SK-N-SH (cell line): ENCODE measurements around the gene ZC3H13. TPM values are rescaled to one million over a fixed set of nuclear protein-coding genes. Genes with fewer than 3 reads are reported as not detected.

Source experiments
- CTCF ChIA-PET: fragments of 300-600, 350-600 bp; formaldehyde crosslinking; extraction: SDS; loops from one replicate; lab custom pipeline; 2021; lab: Yijun Ruan, JAX
- POLR2A ChIA-PET: fragments of 350-600 bp; sonication (Branson Sonifier 250); formaldehyde crosslinking; extraction: SDS; loops from one replicate; lab custom pipeline; 2020; ENCODE audit warnings: antibody characterized with exemption, inconsistent platforms; lab: Yijun Ruan, JAX
- DNase-seq: peaks from one replicate; pipeline ENCODE4 v3.0.0; 2012
- H2AFZ ChIP-seq: fragments of 200-600 bp; sonication (generic); 2 replicates; pipeline ENCODE4 v1.8.1; 2016; ENCODE audit warnings: antibody characterized with exemption, mild to moderate bottlenecking, low read depth
- H3F3A ChIP-seq: fragments of 200-600 bp; sonication (generic); replicated peaks from 2 replicates; pipeline ENCODE3; 2016; ENCODE audit warnings: antibody characterized with exemption, mild to moderate bottlenecking; ENCODE audit not compliant: insufficient read depth
- H3K27ac ChIP-seq, 2 experiments: fragments of 200-500 bp in 1 of 2; fragments of 200-600 bp in 1 of 2; sonication (Bioruptor generic) in 1 of 2; sonication (generic), shearing (Covaris generic) in 1 of 2; 2 replicates each; pipeline versions ENCODE4 v1.5.1 to v1.6.1; 2014 to 2016; ENCODE audit warnings: low read depth in 2 of 2, inconsistent platforms in 1 of 2, low read length in 1 of 2, mild to moderate bottlenecking in 1 of 2, mixed read lengths in 1 of 2
- H3K27me3 ChIP-seq: fragments of 200-600 bp; sonication (generic), shearing (Covaris generic); 2 replicates; pipeline ENCODE4 v1.6.1; 2016; ENCODE audit warnings: mixed run types; ENCODE audit not compliant: insufficient read depth
- H3K36me3 ChIP-seq, 2 experiments: fragments of 200-500 bp in 1 of 2; fragments of 200-600 bp in 1 of 2; sonication (Bioruptor generic) in 1 of 2; sonication (generic) in 1 of 2; replicated peaks in 1 of 2; 2 replicates each; pipeline versions ENCODE3 to v1.5.1; 2014 to 2016; ENCODE audit warnings: low read length in 1 of 2, mild to moderate bottlenecking in 1 of 2; ENCODE audit not compliant: insufficient read depth in 2 of 2, control insufficient read depth in 1 of 2
- H3K4me1 ChIP-seq, 2 experiments: fragments of 200-500 bp in 1 of 2; fragments of 200-600 bp in 1 of 2; sonication (Bioruptor generic) in 1 of 2; sonication (generic), shearing (Covaris generic) in 1 of 2; 2 replicates each; pipeline versions ENCODE4 v1.5.1 to v1.6.1; 2014 to 2016; ENCODE audit warnings: low read depth in 1 of 2, low read length in 1 of 2, mixed run types in 1 of 2; ENCODE audit not compliant: insufficient read depth in 2 of 2, control insufficient read depth in 1 of 2
- H3K4me2 ChIP-seq: fragments of 200-600 bp; sonication (generic), shearing (Covaris generic); 2 replicates; pipeline ENCODE4 v1.6.1; 2017; ENCODE audit warnings: mixed run types
- H3K4me3 ChIP-seq, 2 experiments: fragments of 200-500 bp in 1 of 2; fragments of 200-600 bp in 1 of 2; sonication (Bioruptor generic) in 1 of 2; sonication (generic), shearing (Covaris generic) in 1 of 2; 2 replicates each; pipeline versions ENCODE4 v1.5.1 to v1.8.1; 2014 to 2016; ENCODE audit warnings: low read depth in 2 of 2, inconsistent platforms in 1 of 2, low read length in 1 of 2, mild to moderate bottlenecking in 1 of 2, mixed read lengths in 1 of 2, moderate library complexity in 1 of 2
- H3K79me2 ChIP-seq: fragments of 200-600 bp; sonication (generic); 2 replicates; pipeline ENCODE4 v1.8.1; 2017; ENCODE audit warnings: mild to moderate bottlenecking; ENCODE audit not compliant: insufficient read depth
- H3K9ac ChIP-seq: fragments of 200-600 bp; sonication (generic); 2 replicates; pipeline ENCODE4 v1.6.1; 2017; ENCODE audit warnings: mixed run types
- H3K9me2 ChIP-seq: fragments of 200-600 bp; sonication (generic); 2 replicates; pipeline ENCODE4 v1.6.1; 2017; ENCODE audit warnings: mixed run types
- H3K9me3 ChIP-seq: fragments of 200-600 bp; sonication (generic); 2 replicates; pipeline ENCODE4 v1.6.1; 2017; ENCODE audit warnings: mixed run types, mild to moderate bottlenecking, moderate library complexity
- H4K20me1 ChIP-seq: fragments of 200-600 bp; sonication (generic); 2 replicates; pipeline ENCODE4 v1.6.1; 2017; ENCODE audit warnings: mild to moderate bottlenecking, mixed run types; ENCODE audit not compliant: insufficient read depth
- ELF1 ChIP-seq: IDR thresholded peaks from 2 replicates; pipeline ENCODE4 v1.4.0; 2012
- EZH2phosphoT487 ChIP-seq: fragments of 200-600 bp; sonication (generic); IDR thresholded peaks from 2 replicates; pipeline ENCODE4 v1.6.1; 2017; ENCODE audit warnings: low read depth, mixed run types, mild to moderate bottlenecking, antibody characterized with exemption, moderate library complexity, borderline replicate concordance
- FOSL2 ChIP-seq: IDR thresholded peaks from 2 replicates; pipeline ENCODE4 v1.4.0; 2012; ENCODE audit warnings: low read depth, mild to moderate bottlenecking, moderate library complexity, borderline replicate concordance
- FOXJ3 ChIP-seq: sonication (generic); formaldehyde crosslinking; IDR thresholded peaks from 2 replicates; pipeline ENCODE4 v1.5.1; 2020; ENCODE audit warnings: mild to moderate bottlenecking, missing genetic modification reagents
- GATA2 ChIP-seq: sonication (generic); formaldehyde crosslinking; IDR thresholded peaks from 2 replicates; pipeline ENCODE4 v1.5.0; 2020; ENCODE audit warnings: mild to moderate bottlenecking, missing genetic modification reagents
- IRF3 ChIP-seq: fragments of 150-350 bp; IDR thresholded peaks from 2 replicates; pipeline ENCODE4 v1.6.1; 2016; ENCODE audit warnings: mild to moderate bottlenecking, low read depth, low read length
- JUND ChIP-seq: IDR thresholded peaks from 2 replicates; pipeline ENCODE4 v1.4.0; 2012
- MEF2A ChIP-seq: IDR thresholded peaks from 2 replicates; pipeline ENCODE4 v1.4.0; 2012; ENCODE audit warnings: low read depth, borderline replicate concordance
- MXI1 ChIP-seq: IDR thresholded peaks from 2 replicates; pipeline ENCODE4 v1.6.1; 2012; ENCODE audit warnings: mild to moderate bottlenecking, low read depth, low read length, improper control_type of control experiment
- PBX3 ChIP-seq: IDR thresholded peaks from 2 replicates; pipeline ENCODE4; 2012
- RCOR1 ChIP-seq: fragments of 150-350 bp; IDR thresholded peaks from 2 replicates; pipeline ENCODE4 v1.6.1; 2017; ENCODE audit warnings: antibody characterized with exemption, low read length
- REST ChIP-seq: IDR thresholded peaks from 2 replicates; pipeline ENCODE4 v1.6.1; 2012; ENCODE audit warnings: mild to moderate bottlenecking, low read depth, low read length, moderate library complexity
- RFX5 ChIP-seq: IDR thresholded peaks from 2 replicates; pipeline ENCODE4 v1.6.1; 2012; ENCODE audit warnings: mild to moderate bottlenecking, improper control_type of control experiment, low read length
- SMC3 ChIP-seq: IDR thresholded peaks from 2 replicates; pipeline ENCODE4 v1.6.1; 2012; ENCODE audit warnings: low read depth, low read length, improper control_type of control experiment
- TAF1 ChIP-seq: IDR thresholded peaks from 2 replicates; pipeline ENCODE4 v1.6.1; 2012; ENCODE audit warnings: low read depth, mild to moderate bottlenecking, low read length, moderate library complexity, borderline replicate concordance
- TCF12 ChIP-seq: IDR thresholded peaks from 2 replicates; pipeline ENCODE4 v1.4.0; 2012
- TEAD4 ChIP-seq: IDR thresholded peaks from 2 replicates; pipeline ENCODE4 v1.4.0; 2012; ENCODE audit warnings: mild to moderate bottlenecking, borderline replicate concordance; ENCODE audit not compliant: insufficient read depth
- USF1 ChIP-seq: IDR thresholded peaks from 2 replicates; pipeline ENCODE4 v1.4.0; 2012; ENCODE audit warnings: low read depth, borderline replicate concordance
- YY1 ChIP-seq: IDR thresholded peaks from 2 replicates; pipeline ENCODE4 v1.4.0; 2012; ENCODE audit warnings: low read depth, mild to moderate bottlenecking
- ZBTB33 ChIP-seq: IDR thresholded peaks from 2 replicates; pipeline ENCODE4 v1.4.0; 2012; ENCODE audit warnings: low read depth, borderline replicate concordance
- WGBS: methylation state at CpG from one replicate; pipeline ENCODE4 v1.1.6; 2017; ENCODE audit warnings: low lambda C conversion rate; 5-methylcytosine and 5-hydroxymethylcytosine counted together
- polyA plus RNA-seq, 3 experiments: library from polyadenylated mRNA; depleted of rRNA; stranded (reverse); fragments of >200 nt; gene quantifications; 2 replicates each; pipeline ENCODE4 v1.2.3, GENCODE V29; 2012

Gene ZC3H13
- polyA plus RNA-seq, 1 of the 3 experiments (the other 2 are of a cell fraction), result 4.4 TPM

GRCh38 chr13:46077265-46077664 lies 24.7 kb upstream of the ZC3H13 start:
- Histone ChIP-seq H4K20me1 (no peaks in the 10 kb centered on the region), H3F3A (no peaks in the 10 kb centered on the region), H3K9ac (no peak overlapping the region), H3K4me1 (no peaks in the 10 kb centered on the region; a peak in 1 of 4 replicates), H3K9me3 (no peaks in the 10 kb centered on the region), H3K27me3 (no peaks in the 10 kb centered on the region)
- WGBS, result 69% methylated on average over 1 of the region's 1 CpG
- CTCF ChIA-PET, result no interaction called here
- TF ChIP-seq USF1, result no peak
- TF ChIP-seq, all 33 proteins: peak for 0
- H3K4me2 ChIP-seq, result no peak overlapping the region
- no peaks in the 10 kb centered on the region for H3K79me2 ChIP-seq
- no peaks in the 10 kb centered on the region for H3K9me2 ChIP-seq
- no peak for DNase-seq
- H3K36me3 ChIP-seq, result no peaks in the 10 kb centered on the region
- POLR2A ChIA-PET, result no interaction called here
- H3K4me3 ChIP-seq, result no peak overlapping the region
- no peak overlapping the region for H2AFZ ChIP-seq
- H3K27ac ChIP-seq, result no peak overlapping the region

GRCh38 chr13:46076827-46077226 lies 24.3 kb upstream of the ZC3H13 start:
- 64% methylated on average over 3 of the region's 3 CpGs for WGBS
- Histone ChIP-seq H3K79me2 (no peaks in the 10 kb centered on the region), H3K36me3 (no peaks in the 10 kb centered on the region), H3K4me1 (no peaks in the 10 kb centered on the region; a peak in 1 of 4 replicates), H3K27ac (no peak overlapping the region), H3K9me2 (no peaks in the 10 kb centered on the region), H3K4me2 (no peak overlapping the region), H4K20me1 (no peaks in the 10 kb centered on the region), H3K4me3 (no peak overlapping the region), H2AFZ (no peak overlapping the region), H3F3A (no peaks in the 10 kb centered on the region), H3K9me3 (no peaks in the 10 kb centered on the region), H3K9ac (no peak overlapping the region), H3K27me3 (no peaks in the 10 kb centered on the region)
- DNase-seq, result no peak
- no peak for TF ChIP-seq EZH2phosphoT487
- no peak for TF ChIP-seq GATA2 (CRISPR knock-in tag)
- no peak for TF ChIP-seq TCF12
- no peak for TF ChIP-seq FOSL2
- no peak for TF ChIP-seq MEF2A
- no peak for TF ChIP-seq MXI1
- no peak for TF ChIP-seq RFX5
- no peak for TF ChIP-seq FOXJ3 (CRISPR knock-in tag)
- no peak for TF ChIP-seq ZBTB33
- no peak for TF ChIP-seq TAF1
- TF ChIP-seq IRF3, result no peak
- no peak for TF ChIP-seq RCOR1
- no peak for TF ChIP-seq PBX3
- TF ChIP-seq TEAD4, result no peak
- TF ChIP-seq YY1, result no peak
- TF ChIP-seq ELF1, result no peak
- TF ChIP-seq SMC3, result no peak
- no peak for TF ChIP-seq JUND
- no peak for TF ChIP-seq REST
- CTCF ChIA-PET, result no interaction called here
- POLR2A ChIA-PET, result no interaction called here
